CD1c-positive myeloid dendritic cell (primary cell): ENCODE measurements around the gene SUCLA2.
"Not testable (repeated sequence)": the region's sequence is repeated elsewhere in the genome, so short reads cannot be mapped to it uniquely, and the experiment has no call there.

Experiments
- DNase-seq: peaks from one replicate; pipeline ENCODE4 v3.0.0-alpha.2; 2016; ENCODE audit errors: extremely low spot score

Gene SUCLA2

GRCh38 chr13:47991859-47992258 is 9.2 kb downstream of the SUCLA2 start:
- DNase-seq: no peak

GRCh38 chr13:47990920-47991466 is 10.1 kb downstream of the SUCLA2 start:
- DNase-seq: no peak

DNA sequence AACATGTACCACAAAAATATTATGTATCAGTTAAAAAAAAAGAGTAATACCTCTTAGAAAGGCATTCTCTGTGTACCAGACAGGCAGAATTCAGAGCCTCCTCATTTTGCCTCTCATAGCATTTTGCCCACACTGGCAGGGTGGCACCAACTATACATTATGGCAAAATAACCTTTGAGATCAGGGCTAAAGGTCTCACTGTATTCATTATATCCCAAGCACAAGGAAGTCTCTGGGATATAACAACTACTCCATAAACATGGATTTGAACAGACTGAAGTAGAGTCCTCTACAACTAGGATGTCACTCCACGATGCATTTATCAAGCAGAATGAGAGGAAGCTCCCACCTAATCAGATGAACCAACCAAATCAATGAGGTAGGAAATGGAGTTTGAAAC is 10.6 kb downstream of the SUCLA2 start:
- no peak for DNase-seq

DNA sequence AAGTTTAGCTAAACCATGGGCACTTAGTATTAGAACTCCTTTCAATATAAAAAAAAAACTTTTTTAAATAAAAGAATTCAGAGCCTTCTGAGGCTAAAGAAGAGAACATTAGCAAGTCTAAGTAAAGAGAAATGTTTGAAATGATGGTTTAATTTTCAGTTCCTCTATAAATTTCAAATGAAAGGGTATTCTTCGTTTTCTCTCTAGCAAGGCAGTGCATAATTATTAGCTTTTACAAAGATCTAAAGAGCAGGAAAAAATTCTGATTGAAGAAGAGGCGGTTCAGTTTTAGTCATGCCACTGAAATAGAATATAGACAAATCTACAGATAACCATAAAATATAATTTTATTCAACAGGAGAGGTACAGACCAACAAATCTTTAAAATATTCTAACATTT is 18.0 kb downstream of the SUCLA2 start:
- no peak for DNase-seq

GRCh38 chr13:47976325-47976724 is 24.7 kb downstream of the SUCLA2 start:
- DNase-seq: no peak

- no peak for DNase-seq
Observed at GRCh38 chr13:47964863-47965262, 36.2 kb downstream of the SUCLA2 start.

DNA sequence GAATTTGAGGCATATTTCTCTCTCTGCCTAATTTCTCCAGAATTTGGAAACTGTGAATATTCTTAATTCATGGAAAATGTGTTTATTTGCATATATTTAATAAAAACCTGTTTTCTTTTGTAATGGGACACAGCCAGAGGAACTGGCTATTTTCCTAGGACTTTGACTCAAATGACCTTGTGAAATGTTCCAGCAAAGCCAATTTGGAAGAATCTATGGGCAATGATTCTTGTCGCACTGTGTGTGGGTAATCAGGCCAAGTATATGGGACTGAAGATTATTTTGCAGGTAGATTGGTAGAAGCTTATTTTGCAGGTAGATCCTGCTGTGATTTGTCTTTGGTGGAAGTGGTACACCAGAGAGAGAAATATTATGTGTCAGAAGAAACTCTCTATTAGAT is 38.8 kb downstream of the SUCLA2 start:
- DNase-seq: no peak

GRCh38 chr13:47959468-47960247 is 41.4 kb downstream of the SUCLA2 start:
- DNase-seq: no peak

- no peak for DNase-seq
Observed at GRCh38 chr13:47957073-47957472, 44.0 kb downstream of the SUCLA2 start.

GRCh38 chr13:47955836-47956235 is 45.2 kb downstream of the SUCLA2 start:
- DNase-seq: no peak

GRCh38 chr13:47949799-47950198 is 51.3 kb downstream of the SUCLA2 start:
- DNase-seq: no peak

DNA sequence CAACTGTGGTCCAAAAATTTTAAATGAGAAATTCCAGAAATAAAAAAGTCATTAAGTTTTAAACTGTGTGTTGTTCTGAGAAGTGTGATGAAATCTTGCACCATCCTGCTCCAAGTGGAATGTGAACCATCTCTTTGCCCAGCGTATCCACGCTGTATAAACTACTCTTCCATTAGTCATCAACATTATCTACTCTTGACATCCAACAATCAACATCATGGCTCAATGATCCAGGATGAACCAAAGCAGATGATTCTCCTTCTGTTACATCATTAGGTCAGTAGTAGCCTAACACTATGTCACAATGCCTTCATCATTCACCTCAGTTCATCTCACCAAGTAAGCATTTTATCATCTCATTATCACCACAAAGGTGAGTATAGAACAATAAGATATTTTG is 55.3 kb downstream of the SUCLA2 start:
- no peak for DNase-seq

GRCh38 chr13:47945146-47945545 is 55.9 kb downstream of the SUCLA2 start:
- DNase-seq: not testable (repeated sequence)

- no peak for DNase-seq
Observed at GRCh38 chr13:47934371-47934770, 66.7 kb downstream of the SUCLA2 start.

GRCh38 chr13:47932950-47933923 is 67.8 kb downstream of the SUCLA2 start:
- DNase-seq: no peak

GRCh38 chr13:47930649-47931165 is 70.4 kb downstream of the SUCLA2 start:
- DNase-seq: no peak

- DNase-seq: no peak
Observed at GRCh38 chr13:47929156-47929555, 71.9 kb downstream of the SUCLA2 start.

DNA sequence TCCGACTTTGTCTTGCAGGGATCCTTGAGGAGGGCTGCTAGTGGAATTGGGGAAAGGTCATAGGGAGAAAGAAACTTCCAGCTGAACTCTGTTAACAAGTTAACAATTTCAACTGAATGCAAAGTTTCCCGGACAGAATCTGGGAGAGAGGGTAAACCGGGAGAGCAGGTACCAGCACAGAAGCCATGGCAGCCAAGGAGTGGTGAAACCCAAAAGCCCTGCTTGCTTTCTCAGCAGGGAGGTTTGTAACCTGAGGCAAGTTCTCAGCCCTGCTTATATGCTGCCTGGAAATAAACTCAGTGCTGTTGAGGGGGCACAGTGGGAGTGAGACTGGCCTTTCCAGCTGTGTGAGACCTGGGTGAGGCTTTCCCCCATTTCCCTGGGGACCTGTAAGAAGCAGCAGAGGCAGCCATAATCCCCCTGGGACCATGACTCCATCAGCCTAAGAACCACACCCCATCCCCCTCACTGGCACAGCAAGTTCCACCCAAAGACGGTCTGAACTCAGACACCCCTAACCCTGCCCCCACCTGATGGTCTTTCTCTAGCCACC is 84.0 kb downstream of the SUCLA2 start:
- no peak for DNase-seq

- no peak for DNase-seq
Observed at GRCh38 chr13:47908197-47908902, 92.7 kb downstream of the SUCLA2 start.

- DNase-seq: no peak
Observed at GRCh38 chr13:47904891-47905290, 96.2 kb downstream of the SUCLA2 start.

DNA sequence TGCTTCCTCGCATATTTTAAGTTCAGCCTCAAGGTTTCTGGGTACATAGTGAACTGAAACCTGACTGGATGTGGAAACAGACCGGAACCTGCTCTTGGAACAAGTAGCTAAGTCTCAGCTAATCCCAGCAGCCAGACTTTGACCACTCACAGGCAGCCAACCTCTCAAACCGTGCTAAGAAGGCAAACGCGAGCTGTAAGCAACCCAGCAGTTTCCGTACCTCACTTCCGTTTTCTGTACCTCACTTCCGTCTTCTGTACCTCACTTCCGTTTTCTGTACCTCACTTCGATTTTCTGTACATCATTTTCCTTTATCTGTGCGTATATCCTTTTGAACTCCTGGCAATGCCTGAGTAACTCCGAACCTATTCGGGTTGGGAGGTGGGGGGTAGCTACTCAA is 96.8 kb downstream of the SUCLA2 start:
- DNase-seq: peak; percentile 77
